IMR-90 (cell line): Measurements from ENCODE around the gene TUBA8. TPM values are rescaled to one million over a fixed set of nuclear protein-coding genes. Genes with fewer than 3 reads are reported as not detected.

Experiments used
- ATAC-seq: fragments of 200-7000 bp; cut with Tn5 transposase; 2 replicates; pipeline ENCODE4 v1.9.1; 2020; ENCODE audit warnings: low read depth, mild to moderate bottlenecking, moderate library complexity
- BruUV-seq: library from RNA; stranded (reverse); fragments of 400-500 nt; replicated peaks from 2 replicates; lab custom pipeline; 2021; lab: Mats Ljungman, UMichigan
- CTCF ChIA-PET: fragments of 300-600 bp; formaldehyde crosslinking; extraction: SDS; loops from one replicate; lab custom pipeline; 2021; ENCODE audit warnings: antibody characterized with exemption; lab: Yijun Ruan, JAX
- POLR2A ChIA-PET: fragments of 300-600 bp; sonication (Branson Sonifier 250); formaldehyde crosslinking; loops from one replicate; lab custom pipeline; 2022; ENCODE audit warnings: antibody characterized with exemption; ENCODE audit not compliant: unreplicated experiment; lab: Charles Lee
- DNase-seq: peaks from one replicate; pipeline ENCODE4 v3.0.0; 2013
- H2AFZ ChIP-seq: replicated peaks from 2 replicates; pipeline ENCODE3; 2013; ENCODE audit warnings: low read length, mild to moderate bottlenecking; ENCODE audit not compliant: poor library complexity
- H2AK5ac ChIP-seq: 2 replicates; pipeline ENCODE4 v1.6.1; 2013; ENCODE audit warnings: low read depth, low read length, inconsistent platforms
- H2AK9ac ChIP-seq: replicated peaks from 2 replicates; pipeline ENCODE3; 2013; ENCODE audit warnings: mild to moderate bottlenecking, low read depth, low read length, moderate library complexity; ENCODE audit not compliant: poor library complexity
- H2BK120ac ChIP-seq: 2 replicates; pipeline ENCODE4 v1.6.1; 2013; ENCODE audit warnings: low read depth, low read length, inconsistent platforms
- H2BK15ac ChIP-seq: 3 replicates; pipeline ENCODE4 v1.6.1; 2013; ENCODE audit warnings: low read depth, low read length, inconsistent platforms
- H2BK20ac ChIP-seq: 2 replicates; pipeline ENCODE4 v1.6.1; 2013; ENCODE audit warnings: low read depth, mild to moderate bottlenecking, inconsistent platforms, low read length, moderate library complexity
- H2BK5ac ChIP-seq: 2 replicates; pipeline ENCODE4 v1.6.1; 2013; ENCODE audit warnings: mild to moderate bottlenecking, low read depth, low read length, inconsistent platforms; ENCODE audit not compliant: poor library complexity, severe bottlenecking
- H3K14ac ChIP-seq: replicated peaks from 2 replicates; pipeline ENCODE4 v1.6.1; 2013; ENCODE audit warnings: low read depth, low read length, inconsistent platforms
- H3K18ac ChIP-seq: 2 replicates; pipeline ENCODE4 v1.6.1; 2013; ENCODE audit warnings: low read depth, low read length, control low read depth
- H3K23ac ChIP-seq: 2 replicates; pipeline ENCODE4 v1.6.1; 2013; ENCODE audit warnings: low read depth, low read length, inconsistent platforms
- H3K27ac ChIP-seq: 2 replicates; pipeline ENCODE4 v1.5.1; 2013; ENCODE audit warnings: mild to moderate bottlenecking, control low read depth, low read length; ENCODE audit not compliant: insufficient read depth
- H3K27me3 ChIP-seq: 2 replicates; pipeline ENCODE4 v1.6.1; 2013; ENCODE audit warnings: low read length; ENCODE audit not compliant: control insufficient read depth, insufficient read depth
- H3K36me3 ChIP-seq: 2 replicates; pipeline ENCODE4 v1.6.1; 2013; ENCODE audit warnings: low read length, mixed read lengths; ENCODE audit not compliant: control insufficient read depth, insufficient read depth
- H3K4ac ChIP-seq: 2 replicates; pipeline ENCODE4 v1.6.1; 2013; ENCODE audit warnings: low read depth, low read length, inconsistent platforms
- H3K4me1 ChIP-seq: 2 replicates; pipeline ENCODE4 v1.6.1; 2013; ENCODE audit warnings: low read length, mixed read lengths; ENCODE audit not compliant: control insufficient read depth, insufficient read depth
- H3K4me2 ChIP-seq: 2 replicates; pipeline ENCODE4 v1.6.1; 2013; ENCODE audit warnings: low read depth, mild to moderate bottlenecking, control low read depth, low read length, moderate library complexity
- H3K4me3 ChIP-seq: 2 replicates; pipeline ENCODE4 v1.5.1; 2013; ENCODE audit warnings: low read depth, mild to moderate bottlenecking, control low read depth, low read length, moderate library complexity; ENCODE audit not compliant: insufficient read depth
- H3K56ac ChIP-seq: 2 replicates; pipeline ENCODE4 v1.6.1; 2013; ENCODE audit warnings: low read length, inconsistent platforms; ENCODE audit not compliant: insufficient read depth; ENCODE audit errors: extremely low read depth
- H3K79me1 ChIP-seq, 2 experiments: 2 replicates each; pipeline ENCODE4 v1.6.1; 2013; ENCODE audit warnings: low read length in 2 of 2, inconsistent platforms in 1 of 2, low read depth in 1 of 2
- H3K9ac ChIP-seq: 2 replicates; pipeline ENCODE4 v1.6.1; 2013; ENCODE audit warnings: low read depth, low read length, control low read depth
- H3K9me1 ChIP-seq: 2 replicates; pipeline ENCODE4 v1.6.1; 2013; ENCODE audit warnings: low read length, inconsistent platforms; ENCODE audit not compliant: insufficient read depth
- H3K9me3 ChIP-seq: 2 replicates; pipeline ENCODE4 v1.6.1; 2013; ENCODE audit warnings: low read length; ENCODE audit not compliant: control insufficient read depth, insufficient read depth
- H4K20me1 ChIP-seq: 2 replicates; pipeline ENCODE4 v1.6.1; 2013; ENCODE audit warnings: low read length, inconsistent platforms; ENCODE audit not compliant: insufficient read depth
- H4K5ac ChIP-seq: 2 replicates; pipeline ENCODE4 v1.6.1; 2013; ENCODE audit warnings: mild to moderate bottlenecking, low read depth, low read length, control low read depth
- H4K8ac ChIP-seq, 2 experiments: 2 replicates each; pipeline ENCODE4 v1.6.1; 2013; ENCODE audit warnings: low read depth in 2 of 2, low read length in 2 of 2, control low read depth in 1 of 2, inconsistent platforms in 1 of 2
- H4K91ac ChIP-seq: 2 replicates; pipeline ENCODE4 v1.6.1; 2013; ENCODE audit warnings: low read depth, low read length, inconsistent platforms; ENCODE audit not compliant: insufficient read depth
- MAFK ChIP-seq: IDR thresholded peaks from 2 replicates; pipeline ENCODE4 v1.6.1; 2012; ENCODE audit warnings: low read depth, low read length, improper control_type of control experiment
- MAZ ChIP-seq: IDR thresholded peaks from 2 replicates; pipeline ENCODE4 v1.6.1; 2012; ENCODE audit warnings: low read depth, mild to moderate bottlenecking, low read length, improper control_type of control experiment, moderate library complexity, borderline replicate concordance
- MXI1 ChIP-seq: IDR thresholded peaks from 2 replicates; pipeline ENCODE4 v1.6.1; 2012; ENCODE audit warnings: low read depth, mild to moderate bottlenecking, low read length, moderate library complexity, borderline replicate concordance
- RCOR1 ChIP-seq: IDR thresholded peaks from 2 replicates; pipeline ENCODE4 v1.6.1; 2012; ENCODE audit warnings: mild to moderate bottlenecking, low read length, improper control_type of control experiment; ENCODE audit not compliant: insufficient replicate concordance
- SMC3 ChIP-seq: fragments of 150-350 bp; IDR thresholded peaks from 2 replicates; pipeline ENCODE4 v1.6.1; 2016; ENCODE audit warnings: low read depth, mild to moderate bottlenecking, antibody characterized with exemption, low read length, moderate library complexity
- WGBS, 2 experiments: methylation state at CpG; one replicate each; pipeline versions ENCODE4 v1.1.5 to v1.1.7; 2013; ENCODE audit warnings: missing lambda C conversion rate in 2 of 2; ENCODE audit not compliant: insufficient read length in 1 of 2; ENCODE audit errors: extremely low coverage in 2 of 2; 5-methylcytosine and 5-hydroxymethylcytosine counted together
- dilution Hi-C: fragments of 300-500 bp; cut with HindIII; formaldehyde crosslinking; loops from one replicate; pipeline ENCODE4 v1.14.3; 2018; ENCODE audit warnings: low sequenced_read_pairs; ENCODE audit not compliant: unreplicated experiment
- in situ Hi-C: fragments of 300-500 bp; cut with MboI; formaldehyde crosslinking; loops from 3 replicates; pipeline ENCODE4 v1.14.3; 2019; ENCODE audit warnings: low sequenced_read_pairs, inconsistent platforms, mixed read lengths
- intact Hi-C: fragments of 100-400 bp; cut with micrococcal nuclease; formaldehyde crosslinking; loops from 2 replicates; pipeline ENCODE4 v1.10.0; 2022
- polyA plus RNA-seq, 3 experiments: library from polyadenylated mRNA; depleted of rRNA; stranded (reverse); fragments of >200 nt; gene quantifications; 2 replicates each; pipeline ENCODE4 v1.2.3, GENCODE V29; 2012; ENCODE audit warnings: low replicate concordance in 1 of 3
- total RNA-seq: library from RNA; depleted of rRNA; stranded (reverse); fragments of >200 nt; gene quantifications from 2 replicates; pipeline ENCODE4 v1.2.3, GENCODE V29; 2012

The TUBA8 gene
- total and polyA plus RNA-seq, 2 of the 4 experiments (the other 2 are of a cell fraction): 1.4 to 2.2 TPM

- no peak overlapping the region for H3K14ac ChIP-seq
- BruUV-seq: no TSS peak
- 86% methylated on average over 3 of the region's 14 CpGs; no CpG with 5 or more reads in 1 of the 2 experiments for WGBS, 2 experiments
Observed at GRCh38 chr22:18103527-18104269, 6.9 kb upstream of the TUBA8 start.

More at GRCh38 chr22:18103527-18104269, 6.9 kb upstream of the TUBA8 start:
- peaks cover 2% of the 10 kb centered on the region; the same call in 1 of the 2 replicates for H3K9me3 ChIP-seq
- ATAC-seq (no peak), DNase-seq (no peak)
- H3K27ac ChIP-seq: no peak overlapping the region
- H2BK5ac ChIP-seq: no peak overlapping the region
- H3K9me1 ChIP-seq: no peaks in the 10 kb centered on the region
- no peak overlapping the region for H4K5ac ChIP-seq
- H4K91ac ChIP-seq: no peak overlapping the region
- H3K4me2 ChIP-seq: no peak overlapping the region
- H4K20me1 ChIP-seq: no peaks in the 10 kb centered on the region
- in situ Hi-C loops: no loop called here
- no peak overlapping the region for H4K8ac ChIP-seq
- H3K4me3 ChIP-seq: no peak overlapping the region
- H2BK120ac ChIP-seq: no peak overlapping the region
- H3K4me1 ChIP-seq: no peaks in the 10 kb centered on the region
- no peak overlapping the region for H3K4ac ChIP-seq
- TF ChIP-seq SMC3 (no peak), MAZ (no peak), MXI1 (no peak), RCOR1 (no peak), MAFK (no peak)
- no peak overlapping the region for H3K56ac ChIP-seq
- no peak overlapping the region for H2AK5ac ChIP-seq
- H2AK9ac ChIP-seq: no peak overlapping the region
- H2BK15ac ChIP-seq: no peak overlapping the region
- no peaks in the 10 kb centered on the region for H3K79me1 ChIP-seq
- no peak overlapping the region for H2AFZ ChIP-seq
- H3K27me3 ChIP-seq: no peaks in the 10 kb centered on the region
- no peak overlapping the region for H3K18ac ChIP-seq
- POLR2A ChIA-PET: no interaction called here
- H3K23ac ChIP-seq: no peak overlapping the region
- H2BK20ac ChIP-seq: no peak overlapping the region
- intact Hi-C loops: no loop called here
- CTCF ChIA-PET: no interaction called here
- peaks cover 4% of the 10 kb centered on the region; the same call in 1 of the 2 replicates for H3K36me3 ChIP-seq
- no peak overlapping the region for H3K9ac ChIP-seq
- dilution Hi-C loops: no loop called here
